Neural crest cell (in vitro differentiated cells): ENCODE measurements around the gene PPIG. TPM values are rescaled to one million over a fixed set of nuclear protein-coding genes. Genes with fewer than 3 reads are reported as not detected.
"Not testable (repeated sequence)": the region's sequence is repeated elsewhere in the genome, so short reads cannot be mapped to it uniquely, and the experiment has no call there.

Experiments used
- DNase-seq: peaks from one replicate; pipeline ENCODE4 v3.0.0; 2021; ENCODE audit warnings: low read depth, mixed read lengths, low spot score
- H3K27ac Mint-ChIP-seq: one replicate; pipeline ENCODE4 v1.8.0; 2021; ENCODE audit warnings: mild to moderate bottlenecking, mixed read lengths; ENCODE audit not compliant: unreplicated experiment
- H3K27me3 Mint-ChIP-seq: 2 replicates; pipeline ENCODE4 v1.8.0; 2021; ENCODE audit warnings: low read depth, mild to moderate bottlenecking, mixed read lengths
- H3K36me3 Mint-ChIP-seq: 2 replicates; pipeline ENCODE4 v1.8.0; 2021; ENCODE audit warnings: low read depth, mild to moderate bottlenecking, mixed read lengths
- H3K4me1 Mint-ChIP-seq: 2 replicates; pipeline ENCODE4 v1.8.0; 2021; ENCODE audit warnings: mixed read lengths
- H3K4me3 Mint-ChIP-seq: one replicate; pipeline ENCODE4 v1.8.0; 2021; ENCODE audit warnings: mild to moderate bottlenecking, mixed read lengths
- H3K9me3 Mint-ChIP-seq: 2 replicates; pipeline ENCODE4 v1.8.0; 2021; ENCODE audit warnings: mixed read lengths
- CTCF ChIP-seq: fragments of 200-600 bp; sonication (generic); conservative IDR thresholded peaks from 2 replicates; pipeline ENCODE4 v1.5.0; 2021; ENCODE audit warnings: antibody characterized with exemption, mild to moderate bottlenecking
- total RNA-seq: library from RNA; stranded (reverse); gene quantifications from 2 replicates; pipeline ENCODE4 v1.2.1, GENCODE V29; 2021

The PPIG gene
- total RNA-seq, 1 donor from 2014 or later = 70.0 TPM

GRCh38 chr2:169683425-169684134 lies 99.4 kb downstream of the PPIG start:
- TF ChIP-seq CTCF = no peak
- no peak for DNase-seq
- peaks cover 25% of the 10 kb centered on the region for H3K36me3 Mint-ChIP-seq
- no peak overlapping the region for H3K27ac Mint-ChIP-seq
- no peaks in the 10 kb centered on the region for H3K27me3 Mint-ChIP-seq
- H3K4me1 Mint-ChIP-seq = no peaks in the 10 kb centered on the region
- no peak overlapping the region for H3K4me3 Mint-ChIP-seq
- peaks cover 16% of the 10 kb centered on the region for H3K9me3 Mint-ChIP-seq

GRCh38 chr2:169684135-169684565 lies 100.0 kb downstream of the PPIG start:
- H3K27ac Mint-ChIP-seq = no peak overlapping the region
- no peak for TF ChIP-seq CTCF
- peaks cover 19% of the 10 kb centered on the region for H3K9me3 Mint-ChIP-seq
- H3K27me3 Mint-ChIP-seq = no peaks in the 10 kb centered on the region
- no peaks in the 10 kb centered on the region for H3K4me1 Mint-ChIP-seq
- H3K4me3 Mint-ChIP-seq = no peak overlapping the region
- DNase-seq = no peak
- peaks cover 29% of the 10 kb centered on the region for H3K36me3 Mint-ChIP-seq

- not testable (repeated sequence) for H3K4me3 Mint-ChIP-seq, H3K4me1 Mint-ChIP-seq, H3K27ac Mint-ChIP-seq, DNase-seq, H3K27me3 Mint-ChIP-seq
- Mint-ChIP-seq H3K36me3 (peaks cover 32% of the 10 kb centered on the region), H3K9me3 (peaks cover 23% of the 10 kb centered on the region)
Measured at GRCh38 chr2:169684712-169685111, 100.6 kb downstream of the PPIG start.

DNA sequence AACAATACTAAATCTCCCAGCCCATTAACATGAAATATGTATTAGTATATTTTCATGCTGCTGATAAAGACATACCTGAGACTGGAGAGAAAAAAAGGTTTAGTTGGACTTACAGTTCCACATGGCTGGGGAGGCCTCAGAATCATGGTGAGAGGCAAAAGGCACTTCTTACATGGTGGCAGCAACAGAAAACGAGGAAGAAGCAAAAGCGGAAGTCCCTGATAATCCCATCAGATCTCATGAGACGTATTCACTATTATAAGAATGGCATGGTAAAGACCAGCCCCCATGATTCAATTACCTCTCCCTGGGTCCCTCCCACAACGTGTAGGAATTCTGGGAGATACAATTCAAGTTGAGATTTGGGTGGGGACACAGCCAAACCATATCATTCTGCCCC lies 102.7 kb downstream of the PPIG start:
- not testable (repeated sequence) for DNase-seq, H3K4me1 Mint-ChIP-seq, H3K4me3 Mint-ChIP-seq, H3K27ac Mint-ChIP-seq, H3K27me3 Mint-ChIP-seq
- H3K36me3 Mint-ChIP-seq = peaks cover 40% of the 10 kb centered on the region
- peaks cover 27% of the 10 kb centered on the region for H3K9me3 Mint-ChIP-seq

GRCh38 chr2:169687943-169688342 lies 103.8 kb downstream of the PPIG start:
- H3K27me3 Mint-ChIP-seq, H3K4me3 Mint-ChIP-seq, H3K27ac Mint-ChIP-seq, H3K4me1 Mint-ChIP-seq, DNase-seq: not testable (repeated sequence)
- H3K36me3 Mint-ChIP-seq = peaks cover 40% of the 10 kb centered on the region
- H3K9me3 Mint-ChIP-seq = peaks cover 27% of the 10 kb centered on the region

DNA sequence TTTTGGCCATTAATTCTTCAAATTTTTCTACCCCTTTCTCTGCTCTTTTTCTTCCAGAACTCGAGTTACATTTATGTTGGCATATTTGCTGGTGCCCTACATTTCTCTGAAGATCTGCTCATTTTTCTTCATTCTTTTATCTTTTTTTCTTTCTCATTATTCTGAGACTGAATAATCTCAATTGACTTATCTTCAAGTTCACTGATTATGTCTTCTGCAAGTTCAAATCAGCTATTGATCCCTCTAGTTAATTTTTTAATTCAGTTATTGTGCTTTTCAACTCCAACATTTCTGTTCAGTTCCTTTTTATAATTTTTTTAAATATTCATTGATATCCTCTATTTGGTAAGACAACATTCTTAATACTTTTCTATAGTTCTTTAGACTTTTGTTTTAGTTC lies 106.8 kb downstream of the PPIG start:
- no peak for TF ChIP-seq CTCF
- Mint-ChIP-seq H3K9me3 (peaks cover 21% of the 10 kb centered on the region), H3K27me3 (no peaks in the 10 kb centered on the region), H3K4me3 (no peak overlapping the region), H3K4me1 (peaks cover 20% of the 10 kb centered on the region), H3K27ac (no peak overlapping the region), H3K36me3 (peaks cover 34% of the 10 kb centered on the region)
- no peak for DNase-seq

Other genes starting within 250 kb of the PPIG start
- gene LRP2, start 221.8 kb upstream of the PPIG start, total RNA-seq = 27.5 and 29.4 TPM in 2 replicates
- gene BBS5, start 104.9 kb upstream of the PPIG start, total RNA-seq = 9.0 and 10.1 TPM in 2 replicates
- gene KLHL41, start 74.6 kb upstream of the PPIG start, total RNA-seq = 0.73 and 1.4 TPM in 2 replicates
- 32.9 and 36.4 TPM in 2 replicates for gene FASTKD1, start 10.5 kb upstream of the PPIG start, total RNA-seq
- gene CFAP210, start 110.1 kb downstream of the PPIG start, total RNA-seq = 1.0 and 2.3 TPM in 2 replicates
- 8.3 and 8.6 TPM in 2 replicates for gene PHOSPHO2, start 110.1 kb downstream of the PPIG start, total RNA-seq
- 67.0 and 67.2 TPM in 2 replicates for gene KLHL23, start 149.5 kb downstream of the PPIG start, total RNA-seq
- 183 and 187 TPM in 2 replicates for gene SSB, start 214.5 kb downstream of the PPIG start, total RNA-seq
- 55.1 and 55.7 TPM in 2 replicates for gene METTL5, start 240.6 kb downstream of the PPIG start, total RNA-seq
- 29.5 and 30.2 TPM in 2 replicates for gene UBR3, start 243.1 kb downstream of the PPIG start, total RNA-seq